Measurements from ENCODE around the gene SHROOM3. TPM values are rescaled to one million over a fixed set of nuclear protein-coding genes. Genes with fewer than 3 reads are reported as not detected.

Gene SHROOM3
- polyA plus RNA-seq, 1 donor from 2014 or later = 2.7 TPM

GRCh38 chr4:76722838-76723237, 287.8 kb downstream of the SHROOM3 start:
- no peaks in the 10 kb centered on the region for H3K9me2 ChIP-seq (ENCODE audit: insufficient read depth, low read length)
- H2AFZ ChIP-seq (ENCODE audit: low read depth, low read length) = no peak overlapping the region
- H3F3A ChIP-seq (ENCODE audit: insufficient read depth, low read length, poor library complexity, severe bottlenecking) = no peaks in the 10 kb centered on the region
- no peak overlapping the region for H3K27ac ChIP-seq (ENCODE audit: low read length)
- H3K9ac ChIP-seq (ENCODE audit: low read length) = no peak overlapping the region
- no peaks in the 10 kb centered on the region for H3K9me3 ChIP-seq (ENCODE audit: low read length)
- TF ChIP-seq EZH2 (IDR thresholded peaks at IDR 0.05; ENCODE audit: borderline replicate concordance, insufficient read depth, low read length, poor library complexity, severe bottlenecking) (no peak), POLR2AphosphoS5 (IDR thresholded peaks at IDR 0.05) (no peak), RAD21 (conservative IDR thresholded peaks at IDR 0.05) (no peak), MXI1 (conservative IDR thresholded peaks at IDR 0.05; ENCODE audit: poor library complexity, severe bottlenecking) (no peak), CTCF (IDR thresholded peaks at IDR 0.05; ENCODE audit: poor library complexity, severe bottlenecking) (no peak), SMC3 (conservative IDR thresholded peaks at IDR 0.05; ENCODE audit: poor library complexity) (no peak), EP300 (conservative IDR thresholded peaks at IDR 0.05; ENCODE audit: poor library complexity, severe bottlenecking) (no peak)
- no peak overlapping the region for H3K4me2 ChIP-seq (ENCODE audit: low read length)
- H3K36me3 ChIP-seq (ENCODE audit: insufficient read depth, low read length) = no peaks in the 10 kb centered on the region
- H3K79me2 ChIP-seq (replicated peaks; ENCODE audit: insufficient read depth, low read length) = peaks cover 43% of the 10 kb centered on the region
- no peaks in the 10 kb centered on the region for H3K27me3 ChIP-seq (ENCODE audit: insufficient read depth, low read depth, low read length)
- no peaks in the 10 kb centered on the region for H4K20me1 ChIP-seq (ENCODE audit: insufficient read depth)
- no peak overlapping the region for H3K4me3 ChIP-seq (ENCODE audit: low read length)

GRCh38 chr4:76723373-76723772, 288.3 kb downstream of the SHROOM3 start:
- Histone ChIP-seq H3K79me2 (replicated peaks; ENCODE audit: insufficient read depth, low read length) (peaks cover 40% of the 10 kb centered on the region), H2AFZ (ENCODE audit: low read depth, low read length) (no peak overlapping the region), H3K9ac (ENCODE audit: low read length) (no peak overlapping the region), H3K9me2 (ENCODE audit: insufficient read depth, low read length) (no peaks in the 10 kb centered on the region), H4K20me1 (ENCODE audit: insufficient read depth) (no peaks in the 10 kb centered on the region), H3K27me3 (ENCODE audit: insufficient read depth, low read depth, low read length) (no peaks in the 10 kb centered on the region), H3K27ac (ENCODE audit: low read length) (no peak overlapping the region), H3K4me3 (ENCODE audit: low read length) (no peak overlapping the region), H3K36me3 (ENCODE audit: insufficient read depth, low read length) (no peaks in the 10 kb centered on the region), H3K4me2 (ENCODE audit: low read length) (no peak overlapping the region), H3K9me3 (ENCODE audit: low read length) (no peaks in the 10 kb centered on the region), H3F3A (ENCODE audit: insufficient read depth, low read length, poor library complexity, severe bottlenecking) (no peaks in the 10 kb centered on the region)
- TF ChIP-seq EP300 (conservative IDR thresholded peaks at IDR 0.05; ENCODE audit: poor library complexity, severe bottlenecking) = no peak
- TF ChIP-seq TAF1 (IDR thresholded peaks at IDR 0.05; ENCODE audit: low read depth) = no peak
- no peak for TF ChIP-seq CTCF (IDR thresholded peaks at IDR 0.05; ENCODE audit: poor library complexity, severe bottlenecking)
- no peak for TF ChIP-seq MXI1 (conservative IDR thresholded peaks at IDR 0.05; ENCODE audit: poor library complexity, severe bottlenecking)
- TF ChIP-seq SMC3 (conservative IDR thresholded peaks at IDR 0.05; ENCODE audit: poor library complexity) = no peak
- TF ChIP-seq RAD21 (conservative IDR thresholded peaks at IDR 0.05) = no peak
- no peak for TF ChIP-seq EZH2 (IDR thresholded peaks at IDR 0.05; ENCODE audit: borderline replicate concordance, insufficient read depth, low read length, poor library complexity, severe bottlenecking)
- no peak for TF ChIP-seq REST (IDR thresholded peaks at IDR 0.05; ENCODE audit: borderline replicate concordance)

Measured in neural cell (in vitro differentiated cells).